Measurements from ENCODE around the gene HEATR1.

DNA sequence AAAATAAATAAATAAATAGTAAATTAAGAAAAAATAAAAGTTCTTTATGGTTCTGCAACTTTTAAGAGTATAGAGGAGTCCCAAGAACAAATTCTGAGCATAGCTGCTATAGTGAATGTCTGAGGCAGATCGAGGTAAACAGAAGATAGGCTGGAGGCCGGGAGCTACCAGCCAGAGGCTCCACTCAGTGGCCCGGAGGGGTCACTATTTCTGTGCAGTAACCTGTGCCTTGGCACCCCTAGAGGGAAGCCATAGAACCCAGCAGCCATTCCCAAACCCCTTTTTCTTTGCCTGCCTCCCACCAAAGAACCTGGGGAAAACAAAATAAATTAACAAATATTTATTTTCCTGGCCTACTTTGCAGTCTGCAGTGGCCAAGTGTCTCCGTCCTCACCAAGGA, 38.4 kb upstream of the HEATR1 start:
- no peak for TF ChIP-seq POLR2A (IDR thresholded peaks at IDR 0.05)
- TF ChIP-seq EP300 (IDR thresholded peaks at IDR 0.05; ENCODE audit: low read depth), result no peak
- TF ChIP-seq, protein P1, sequence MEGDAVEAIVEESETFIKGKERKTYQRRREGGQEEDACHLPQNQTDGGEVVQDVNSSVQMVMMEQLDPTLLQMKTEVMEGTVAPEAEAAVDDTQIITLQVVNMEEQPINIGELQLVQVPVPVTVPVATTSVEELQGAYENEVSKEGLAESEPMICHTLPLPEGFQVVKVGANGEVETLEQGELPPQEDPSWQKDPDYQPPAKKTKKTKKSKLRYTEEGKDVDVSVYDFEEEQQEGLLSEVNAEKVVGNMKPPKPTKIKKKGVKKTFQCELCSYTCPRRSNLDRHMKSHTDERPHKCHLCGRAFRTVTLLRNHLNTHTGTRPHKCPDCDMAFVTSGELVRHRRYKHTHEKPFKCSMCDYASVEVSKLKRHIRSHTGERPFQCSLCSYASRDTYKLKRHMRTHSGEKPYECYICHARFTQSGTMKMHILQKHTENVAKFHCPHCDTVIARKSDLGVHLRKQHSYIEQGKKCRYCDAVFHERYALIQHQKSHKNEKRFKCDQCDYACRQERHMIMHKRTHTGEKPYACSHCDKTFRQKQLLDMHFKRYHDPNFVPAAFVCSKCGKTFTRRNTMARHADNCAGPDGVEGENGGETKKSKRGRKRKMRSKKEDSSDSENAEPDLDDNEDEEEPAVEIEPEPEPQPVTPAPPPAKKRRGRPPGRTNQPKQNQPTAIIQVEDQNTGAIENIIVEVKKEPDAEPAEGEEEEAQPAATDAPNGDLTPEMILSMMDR (IDR thresholded peaks at IDR 0.05), result no peak
- no peak for TF ChIP-seq POLR2AphosphoS5 (IDR thresholded peaks at IDR 0.05)

Measured in transverse colon (tissue), 4 donors.